HepG2 (cell line): ENCODE results near the gene SEBOX. TPM values are rescaled to one million over a fixed set of nuclear protein-coding genes. Genes with fewer than 3 reads are reported as not detected.

Experiments used
- CEBPB ChIP-seq: IDR thresholded peaks from 2 replicates; pipeline ENCODE4 v1.6.1; 2011; ENCODE audit warnings: low read depth, low read length, improper control_type of control experiment, borderline replicate concordance
- CENPBD1 ChIP-seq: sonication (generic); formaldehyde crosslinking; IDR thresholded peaks from 2 replicates; pipeline ENCODE4 v1.8.0; 2022; ENCODE audit warnings: missing genetic modification reagents, low read depth, mild to moderate bottlenecking, borderline replicate concordance
- CHCHD3 ChIP-seq: sonication (generic); formaldehyde crosslinking; IDR thresholded peaks from 2 replicates; pipeline ENCODE4 v1.8.0; 2022; ENCODE audit warnings: mild to moderate bottlenecking, missing genetic modification reagents, moderate library complexity
- ETV6 ChIP-seq: sonication (generic); formaldehyde crosslinking; conservative IDR thresholded peaks from 2 replicates; pipeline ENCODE4 v1.4.0; 2020; ENCODE audit warnings: missing genetic modification reagents
- KLF6 ChIP-seq: IDR thresholded peaks from 2 replicates; pipeline ENCODE4 v1.8.0; 2016; ENCODE audit warnings: missing biosample characterization, missing genetic modification reagents
- MTF1 ChIP-seq: sonication (generic); formaldehyde crosslinking; IDR thresholded peaks from 2 replicates; pipeline ENCODE4 v1.5.0; 2020; ENCODE audit warnings: missing genetic modification reagents
- NFATC3 ChIP-seq: sonication (generic); formaldehyde crosslinking; IDR thresholded peaks from 2 replicates; pipeline ENCODE4 v1.5.1; 2020; ENCODE audit warnings: mild to moderate bottlenecking, missing genetic modification reagents
- PLRG1 ChIP-seq: fragments of 450-650 bp; conservative IDR thresholded peaks from 2 replicates; pipeline ENCODE4 v1.6.1; 2016
- PRDM4 ChIP-seq: sonication (generic); formaldehyde crosslinking; IDR thresholded peaks from 2 replicates; pipeline ENCODE4 v1.9.0; 2021; ENCODE audit warnings: missing genetic modification reagents, borderline replicate concordance
- RBM22 ChIP-seq: fragments of 200-400 bp; formaldehyde crosslinking; optimal IDR thresholded peaks from 2 replicates; pipeline ENCODE3; 2017; ENCODE audit warnings: mild to moderate bottlenecking, low read length, moderate library complexity
- RORA ChIP-seq: sonication (generic); formaldehyde crosslinking; IDR thresholded peaks from 2 replicates; pipeline ENCODE4 v1.5.0; 2020; ENCODE audit warnings: mild to moderate bottlenecking, missing genetic modification reagents, moderate library complexity
- SRSF4 ChIP-seq: fragments of 200-400 bp; formaldehyde crosslinking; IDR thresholded peaks from one replicate; pipeline ENCODE4 v1.6.1; 2018; ENCODE audit warnings: mild to moderate bottlenecking, low read depth, low read length, moderate library complexity; ENCODE audit not compliant: poor library complexity, severe bottlenecking
- SUZ12 ChIP-seq: fragments of 150-350 bp; IDR thresholded peaks from 2 replicates; pipeline ENCODE4 v1.6.1; 2014; ENCODE audit warnings: low read depth, low read length
- TCF12 ChIP-seq, 2 experiments: fragments of 450-650 bp in 1 of 2; sonication (generic) in 1 of 2; formaldehyde crosslinking in 1 of 2; IDR thresholded peaks; 2 replicates each; pipeline versions ENCODE4 v1.6.1 to v1.8.0; 2017 to 2022; ENCODE audit warnings: antibody characterized with exemption in 1 of 2, mild to moderate bottlenecking in 1 of 2, missing genetic modification reagents in 1 of 2, moderate library complexity in 1 of 2
- TCF7 ChIP-seq: sonication (generic); IDR thresholded peaks from 2 replicates; pipeline ENCODE4 v1.6.1; 2016; ENCODE audit warnings: antibody characterized with exemption, low read depth
- TEF ChIP-seq: sonication (generic); formaldehyde crosslinking; IDR thresholded peaks from 2 replicates; pipeline ENCODE4 v1.5.0; 2020; ENCODE audit warnings: missing genetic modification reagents
- THYN1 ChIP-seq: sonication (generic); formaldehyde crosslinking; IDR thresholded peaks from 2 replicates; pipeline ENCODE4 v1.8.1; 2023; ENCODE audit warnings: low read depth, mild to moderate bottlenecking, moderate library complexity, missing genetic modification reagents, borderline replicate concordance
- ZNF207 ChIP-seq: fragments of 450-650 bp; IDR thresholded peaks from 2 replicates; pipeline ENCODE4 v1.6.1; 2016; ENCODE audit warnings: antibody characterized with exemption, borderline replicate concordance
- ZNF292 ChIP-seq: sonication (generic); formaldehyde crosslinking; IDR thresholded peaks from 2 replicates; pipeline ENCODE4 v1.8.1; 2022; ENCODE audit warnings: mild to moderate bottlenecking, low read depth, missing genetic modification reagents, borderline replicate concordance
- ZNF354B ChIP-seq: sonication (generic); formaldehyde crosslinking; IDR thresholded peaks from 2 replicates; pipeline ENCODE4 v1.8.0; 2022; ENCODE audit warnings: mild to moderate bottlenecking, missing genetic modification reagents
- ZNF430 ChIP-seq: sonication (generic); formaldehyde crosslinking; IDR thresholded peaks from 2 replicates; pipeline ENCODE4 v1.9.0; 2021; ENCODE audit warnings: mild to moderate bottlenecking, missing genetic modification reagents
- ZNF431 ChIP-seq: sonication (generic); formaldehyde crosslinking; IDR thresholded peaks from 2 replicates; pipeline ENCODE4 v1.9.0; 2022; ENCODE audit warnings: missing genetic modification reagents, low read depth, mild to moderate bottlenecking, borderline replicate concordance
- ZNF556 ChIP-seq: sonication (generic); formaldehyde crosslinking; IDR thresholded peaks from 2 replicates; pipeline ENCODE4 v1.4.0; 2020; ENCODE audit warnings: mild to moderate bottlenecking, missing genetic modification reagents, borderline replicate concordance
- ZNF567 ChIP-seq: sonication (generic); formaldehyde crosslinking; IDR thresholded peaks from 2 replicates; pipeline ENCODE4 v1.8.1; 2023; ENCODE audit warnings: mild to moderate bottlenecking, missing genetic modification reagents, borderline replicate concordance
- ZNF672 ChIP-seq: sonication (generic); formaldehyde crosslinking; IDR thresholded peaks from 2 replicates; pipeline ENCODE4 v1.8.1; 2022; ENCODE audit warnings: missing genetic modification reagents
- ZNF773 ChIP-seq: sonication (generic); formaldehyde crosslinking; IDR thresholded peaks from 2 replicates; pipeline ENCODE4 v1.4.0; 2020; ENCODE audit warnings: missing genetic modification reagents, borderline replicate concordance
- ZSCAN22 ChIP-seq: sonication (generic); formaldehyde crosslinking; IDR thresholded peaks from 2 replicates; pipeline ENCODE4 v1.4.0; 2020; ENCODE audit warnings: mild to moderate bottlenecking, missing genetic modification reagents
- polyA plus RNA-seq, 8 experiments: library from polyadenylated mRNA; depleted of rRNA in 3 of 8; stranded (reverse) in 7 of 8; unstranded in 1 of 8; fragments of >200 nt; fragmentation: Illumina TruSeq in 4 of 8; extraction: Trizol in 4 of 8; gene quantifications; 2 replicates each; pipeline versions ENCODE4 v1.2.1 to v1.2.3, GENCODE V29; 2011 to 2016; ENCODE audit warnings: low read depth in 4 of 8, missing spikeins in 1 of 8, mixed read lengths in 1 of 8; ENCODE audit not compliant: insufficient read depth in 1 of 8
- total RNA-seq, 5 experiments: library from RNA; depleted of rRNA; stranded (reverse); fragments of >200 nt; fragmentation: Illumina TruSeq; extraction: Trizol; gene quantifications; 2 replicates each; pipeline ENCODE4 v1.2.3, GENCODE V29; 2016; ENCODE audit warnings: low read depth in 1 of 5

SEBOX gene
- total and polyA plus RNA-seq, 2 of the 13 experiments (the other 11 are each of a cell fraction or from before 2014, with no cell fraction given) = not detected

- TF ChIP-seq PRDM4 = no peak
- peak; percentile 73; the same call in 1 of the 2 replicates for TF ChIP-seq MTF1 (CRISPR knock-in tag)
- peak; percentile 79; the same call in 1 of the 2 replicates for TF ChIP-seq ZNF430 (CRISPR knock-in tag)
- peak; percentile 65; the same call in 1 of the 2 replicates for TF ChIP-seq ZNF773 (CRISPR knock-in tag)
- peak; percentile 86 for TF ChIP-seq ETV6 (CRISPR knock-in tag)
- 0 out of 2 replicates have a peak, but pooled peaks have one; percentile 23 for TF ChIP-seq ZSCAN22 (CRISPR knock-in tag)
- TF ChIP-seq TCF12 (IDR thresholded peaks at IDR 0.05) = no peak
- peak; percentile 50; the same call in 1 of the 2 replicates for TF ChIP-seq TCF12 (CRISPR knock-in tag; IDR thresholded peaks at IDR 0.05)
- TF ChIP-seq CEBPB = no peak
- no peak for TF ChIP-seq ZNF207
- no peak for TF ChIP-seq RBM22
- TF ChIP-seq TCF7 = no peak
- no peak for TF ChIP-seq PLRG1
- peak; percentile 88; the same call in 1 of the 2 replicates for TF ChIP-seq ZNF556 (CRISPR knock-in tag)
- no peak for TF ChIP-seq ZNF567
- TF ChIP-seq THYN1 (CRISPR knock-in tag) = peak; percentile 95; the same call in 1 of the 2 replicates
- TF ChIP-seq RORA = 0 out of 2 replicates have a peak, but pooled peaks have one; percentile 26
- TF ChIP-seq NFATC3 = no peak
- no peak for TF ChIP-seq ZNF431 (CRISPR knock-in tag)
- TF ChIP-seq ZNF354B (CRISPR knock-in tag) = 0 out of 2 replicates have a peak, but pooled peaks have one; percentile 24
- TF ChIP-seq SUZ12 = peak; percentile 39; the same call in 1 of the 2 replicates
- TF ChIP-seq TEF (CRISPR knock-in tag) = peak; percentile 9; the same call in 1 of the 2 replicates
- no peak for TF ChIP-seq CENPBD1 (CRISPR knock-in tag)
- TF ChIP-seq KLF6 (CRISPR knock-in tag) = peak; percentile 91
- TF ChIP-seq ZNF292 (CRISPR knock-in tag) = no peak
- no peak for TF ChIP-seq SRSF4
- no peak for TF ChIP-seq ZNF672 (CRISPR knock-in tag)
- TF ChIP-seq CHCHD3 (CRISPR knock-in tag) = peak; percentile 50; the same call in 1 of the 2 replicates
These were observed 7.7 kb downstream of the SEBOX start, which contains the start of gene POLDIP2 (continued) for GRCh38 chr17:28357061-28357900.
